Measurements from ENCODE around the gene AFF1.
A peak's percentile ranks its signal among the peaks of the same experiment; 100 is the strongest.
"Not testable (repeated sequence)": the region's sequence is repeated elsewhere in the genome, so short reads cannot be mapped to it uniquely, and the experiment has no call there.

Gene AFF1

DNA sequence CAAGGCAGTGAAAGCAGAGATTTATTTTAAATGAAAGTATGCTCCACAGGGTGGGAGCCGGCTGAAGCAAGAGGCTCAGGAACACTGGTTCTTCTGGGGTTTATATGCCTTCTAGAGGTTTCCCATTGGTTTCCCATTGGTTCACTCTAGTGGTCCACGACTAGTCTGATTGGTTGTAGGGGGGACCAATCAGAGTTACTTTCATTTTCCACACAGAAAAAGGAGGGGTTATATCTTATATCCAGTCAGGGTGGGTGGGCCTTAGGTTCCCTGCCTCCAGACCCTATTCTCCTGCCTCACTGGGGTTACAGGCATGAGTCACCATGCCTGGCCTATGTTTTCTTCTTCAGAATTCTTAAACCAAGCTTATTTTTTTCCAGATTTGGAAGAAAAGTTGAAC, 184.0 kb downstream of the AFF1 start:
- DNase-seq: no peak

DNA sequence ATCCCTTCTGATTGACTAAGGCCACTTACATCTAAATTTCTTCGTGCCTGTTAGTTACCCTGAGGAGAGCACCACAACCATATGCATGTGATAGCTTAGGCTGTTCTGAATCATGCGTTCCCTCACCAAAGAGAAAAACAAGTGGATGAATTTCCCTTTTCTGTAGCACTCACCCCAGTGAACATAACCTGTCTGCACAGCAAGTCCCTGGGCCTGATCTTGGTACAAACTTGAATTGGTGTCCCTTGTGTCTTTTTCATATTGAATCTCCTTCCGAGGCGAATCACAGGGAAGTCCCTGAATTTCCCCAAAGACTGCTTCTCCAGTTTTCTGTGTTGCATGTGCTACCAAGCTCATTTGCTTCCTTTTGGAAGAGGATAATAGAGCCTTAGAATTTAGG, 185.2 kb downstream of the AFF1 start:
- DNase-seq: no peak

DNA sequence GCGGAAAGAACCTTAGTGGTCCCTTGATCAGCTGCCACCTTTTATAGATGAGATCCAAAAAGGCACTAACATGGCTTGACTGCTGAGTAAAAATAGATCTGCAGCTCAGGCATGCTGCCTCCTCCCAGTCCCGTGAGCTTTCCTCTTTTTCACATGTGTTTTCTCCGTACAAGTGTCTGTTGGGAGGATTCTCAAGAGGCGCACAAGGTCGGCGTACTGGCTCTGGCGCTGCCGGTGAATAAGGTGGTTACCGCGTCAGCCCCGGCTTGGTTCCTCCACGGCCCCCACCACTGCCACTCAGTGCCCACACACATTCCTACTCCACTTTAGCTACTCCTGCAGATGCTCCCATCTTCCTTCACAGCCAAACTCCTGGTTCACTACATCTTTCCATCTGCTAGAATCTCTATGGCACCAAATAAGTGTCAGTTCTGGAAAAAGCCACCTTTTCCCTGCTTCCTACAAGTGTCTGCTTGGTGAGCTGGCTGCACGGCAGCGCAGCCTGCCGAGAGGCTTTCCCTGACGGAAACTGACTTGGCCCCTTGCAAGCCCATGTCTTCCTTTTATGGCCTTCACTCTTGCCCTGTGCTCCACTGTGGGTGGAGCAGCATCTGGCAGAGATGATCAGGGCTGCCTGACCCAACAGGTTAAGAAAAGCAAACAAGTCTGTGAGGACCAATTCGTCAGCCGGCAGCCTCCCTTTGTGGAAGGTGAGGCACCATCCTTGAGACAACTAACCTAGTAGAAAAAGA, 185.8 kb downstream of the AFF1 start:
- no peak for DNase-seq

- DNase-seq: no peak
Observed at GRCh38 chr4:87121341-87122065, 186.7 kb downstream of the AFF1 start.

DNA sequence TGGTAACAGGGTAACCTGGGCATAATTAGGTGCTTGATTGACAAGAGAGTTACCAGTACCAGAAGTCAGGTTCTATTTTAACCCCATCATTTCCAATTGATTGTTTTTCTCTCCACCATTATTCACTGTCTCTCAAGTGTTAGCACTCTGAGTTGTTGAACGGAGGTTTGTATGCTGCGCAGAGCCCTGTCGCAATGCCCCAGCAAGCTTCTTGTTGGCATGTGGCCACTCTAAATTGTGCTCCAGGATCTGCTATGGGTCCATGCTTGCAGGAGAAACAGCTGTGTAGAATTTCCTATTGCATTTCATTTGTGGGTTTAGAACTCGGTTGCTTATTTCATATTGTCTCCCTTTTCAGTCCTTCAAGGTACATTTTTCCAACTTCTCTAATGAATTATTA, 187.4 kb downstream of the AFF1 start:
- DNase-seq: no peak

DNA sequence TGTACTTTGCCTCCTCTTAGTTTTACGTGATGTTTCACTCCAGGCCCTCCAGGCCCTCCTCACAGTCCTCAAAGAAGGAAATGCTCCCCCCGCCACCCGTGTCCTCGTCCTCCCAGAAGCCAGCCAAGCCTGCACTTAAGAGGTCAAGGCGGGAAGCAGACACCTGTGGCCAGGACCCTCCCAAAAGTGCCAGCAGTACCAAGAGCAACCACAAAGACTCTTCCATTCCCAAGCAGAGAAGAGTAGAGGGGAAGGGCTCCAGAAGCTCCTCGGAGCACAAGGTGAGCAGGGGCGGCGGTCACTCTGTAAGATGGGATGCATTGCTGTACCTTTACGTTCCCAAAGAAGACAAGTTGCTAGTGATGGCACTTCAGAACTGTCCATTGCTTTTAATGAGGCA, 191.2 kb downstream of the AFF1 start:
- DNase-seq: no peak

DNA sequence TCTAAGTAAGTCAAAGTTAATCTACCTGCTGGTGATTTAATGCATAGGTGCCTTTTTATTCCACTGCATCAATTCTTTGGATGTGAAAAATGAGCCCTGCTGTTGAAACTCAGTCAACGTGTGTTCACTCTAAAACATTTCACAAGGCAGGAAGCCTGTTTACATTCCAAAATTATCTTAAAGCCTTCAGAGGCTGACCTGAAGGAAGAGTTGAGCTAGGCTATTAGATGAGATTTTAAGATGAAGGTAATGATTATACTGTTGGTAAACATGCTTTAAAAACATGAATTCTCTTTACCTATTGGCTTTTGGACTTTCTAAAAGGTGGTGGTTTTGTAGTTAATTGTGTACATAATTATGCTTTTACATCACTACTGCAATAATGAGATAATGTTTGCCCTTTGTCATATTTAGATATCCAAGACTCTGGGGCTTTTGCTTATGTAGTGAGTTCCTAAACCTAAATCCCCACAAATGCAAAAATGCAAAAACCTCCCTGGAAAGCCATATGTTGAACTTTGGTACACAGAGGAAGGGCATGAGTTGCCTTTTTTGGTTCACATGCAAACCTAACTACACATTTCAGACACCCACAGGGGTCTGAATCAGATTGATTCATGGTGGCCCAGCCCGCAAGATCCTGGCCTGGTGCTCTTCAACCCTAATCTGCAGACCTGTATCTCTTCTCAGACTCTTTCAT, 193.3 kb downstream of the AFF1 start:
- DNase-seq: no peak

GRCh38 chr4:87129681-87130080, 194.9 kb downstream of the AFF1 start:
- DNase-seq: no peak

GRCh38 chr4:87130985-87131703, 196.3 kb downstream of the AFF1 start:
- DNase-seq: no peak

DNA sequence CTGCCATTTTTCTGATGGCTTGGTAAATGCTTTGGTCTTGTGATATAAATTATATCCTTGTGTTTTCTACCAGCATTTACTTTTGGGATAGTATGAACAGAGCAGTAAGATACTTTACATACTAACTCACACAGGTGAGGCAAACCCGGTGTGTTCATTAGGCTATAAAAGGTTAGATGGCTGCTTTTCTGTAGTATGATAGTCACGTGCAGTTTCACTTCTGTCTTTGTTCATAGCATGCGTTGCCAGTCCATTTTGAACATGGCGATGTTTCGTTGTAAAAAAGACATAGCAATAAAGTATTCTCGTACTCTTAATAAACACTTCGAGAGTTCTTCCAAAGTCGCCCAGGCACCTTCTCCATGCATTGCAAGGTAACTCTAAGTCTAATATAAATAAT, 197.2 kb downstream of the AFF1 start:
- DNase-seq: no peak

GRCh38 chr4:87133183-87133582, 198.4 kb downstream of the AFF1 start:
- no peak for DNase-seq

DNA sequence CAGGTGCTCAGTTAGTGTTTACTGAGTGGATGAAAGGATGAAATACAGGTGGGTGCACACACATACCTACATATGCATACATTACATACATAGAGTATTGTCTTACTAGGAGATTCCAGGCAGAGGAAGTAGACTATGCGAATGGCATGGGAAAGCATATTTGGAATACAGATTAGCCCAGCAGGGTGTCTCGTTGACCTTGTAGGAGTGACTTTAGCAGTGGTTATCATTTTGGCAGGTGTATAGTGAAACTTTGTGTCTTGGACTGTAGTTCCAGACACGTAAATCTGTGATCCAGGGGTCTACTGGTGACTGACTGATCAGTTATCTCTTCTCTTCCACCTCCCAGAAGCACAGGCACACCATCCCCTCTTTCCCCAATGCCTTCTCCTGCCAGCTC, 199.3 kb downstream of the AFF1 start:
- DNase-seq: no peak

DNA sequence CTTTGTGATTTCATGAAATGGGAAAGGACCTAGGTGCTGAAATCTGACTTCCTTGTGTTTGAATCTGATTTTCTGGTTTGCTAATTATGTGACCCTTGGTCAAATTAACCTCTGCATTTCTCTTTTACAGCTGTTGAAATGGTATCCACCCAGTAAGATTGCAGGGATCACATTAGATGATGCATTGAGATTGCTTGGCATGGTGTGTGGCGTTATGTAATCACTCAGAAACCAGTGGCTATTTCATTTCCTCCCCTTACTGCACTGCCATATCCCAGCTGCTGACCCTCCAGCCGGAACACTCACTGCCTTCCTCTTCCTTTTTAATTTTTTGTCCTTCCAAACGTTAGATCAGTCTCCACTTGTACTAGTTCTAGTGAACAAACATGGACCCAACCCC, 206.6 kb downstream of the AFF1 start:
- no peak for DNase-seq

- DNase-seq: no peak
Observed at GRCh38 chr4:87144356-87144755, 209.5 kb downstream of the AFF1 start.

DNA sequence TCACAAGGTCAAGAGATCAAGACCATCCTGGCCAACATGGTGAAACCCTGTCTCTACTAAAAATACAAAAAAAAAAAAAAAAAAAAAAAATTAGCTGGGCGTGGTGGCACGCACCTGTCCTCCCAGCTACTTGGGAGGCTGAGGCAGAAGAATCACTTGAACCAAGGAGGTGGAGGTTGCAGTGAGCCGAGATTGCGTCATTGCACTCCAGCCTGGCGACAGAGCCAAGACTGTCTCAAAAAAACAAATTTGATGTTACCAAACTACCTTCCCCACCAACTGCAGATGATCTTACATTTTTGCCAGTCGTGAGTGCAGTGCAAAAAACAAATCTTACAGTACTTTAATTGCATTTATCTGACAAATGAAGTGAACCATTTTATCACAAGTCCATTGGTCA, 211.1 kb downstream of the AFF1 start:
- DNase-seq: not testable (repeated sequence)

- no peak for DNase-seq
Observed at GRCh38 chr4:87147116-87147515, 212.3 kb downstream of the AFF1 start.

DNA sequence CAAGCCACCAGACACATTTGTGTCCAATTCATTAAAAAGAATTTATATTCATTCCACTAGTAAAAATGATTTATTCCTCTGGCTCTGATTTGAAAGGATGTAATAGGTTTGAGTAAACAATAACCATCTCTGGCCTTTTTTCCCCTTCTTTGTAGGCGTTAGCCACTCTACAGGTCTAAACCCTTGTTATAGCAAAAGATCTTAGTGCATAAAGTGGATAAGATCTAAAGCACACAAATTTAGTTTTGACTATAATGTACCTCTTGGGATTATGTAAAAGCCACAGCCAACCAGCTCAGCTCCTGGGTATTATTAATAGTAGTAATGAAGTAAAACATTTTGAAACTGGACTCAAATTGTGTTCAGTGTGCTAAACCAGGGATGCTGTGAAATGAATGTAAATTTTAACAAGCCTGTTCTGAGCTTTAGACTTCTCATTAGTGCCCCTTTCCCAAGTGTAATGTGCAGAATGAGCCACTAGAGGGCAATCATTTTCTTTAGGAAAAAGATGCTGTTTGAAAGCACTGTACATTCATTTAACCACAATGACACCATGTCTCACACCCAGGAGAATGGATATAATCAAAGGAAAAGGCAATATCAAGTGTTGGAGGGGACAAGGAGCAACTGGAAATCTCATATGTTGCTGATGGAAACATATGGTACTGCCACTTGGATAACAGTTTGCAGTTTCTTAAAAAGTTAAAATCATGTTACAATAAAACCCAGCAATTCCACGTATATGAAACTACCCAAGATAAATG, 215.9 kb downstream of the AFF1 start:
- peak; percentile 3 for DNase-seq

DNA sequence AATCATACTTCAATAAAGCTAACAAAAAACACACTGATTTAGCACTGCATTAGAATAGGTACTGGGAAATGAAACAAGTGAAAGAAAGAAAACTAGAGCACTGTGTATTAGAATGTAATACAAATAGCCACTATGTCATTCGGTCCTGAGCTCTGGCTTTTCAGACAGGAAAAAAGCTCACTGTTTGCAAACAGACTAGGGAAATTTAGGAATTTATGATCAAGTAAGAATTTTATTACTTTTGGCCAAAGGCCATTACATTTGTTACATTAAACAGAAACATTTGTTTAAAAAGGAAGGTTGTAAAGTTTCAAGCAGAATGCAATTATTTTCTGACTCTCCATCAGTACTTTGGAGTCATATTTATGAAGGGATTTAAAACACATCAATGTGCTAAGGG, 216.9 kb downstream of the AFF1 start:
- DNase-seq: no peak

DNA sequence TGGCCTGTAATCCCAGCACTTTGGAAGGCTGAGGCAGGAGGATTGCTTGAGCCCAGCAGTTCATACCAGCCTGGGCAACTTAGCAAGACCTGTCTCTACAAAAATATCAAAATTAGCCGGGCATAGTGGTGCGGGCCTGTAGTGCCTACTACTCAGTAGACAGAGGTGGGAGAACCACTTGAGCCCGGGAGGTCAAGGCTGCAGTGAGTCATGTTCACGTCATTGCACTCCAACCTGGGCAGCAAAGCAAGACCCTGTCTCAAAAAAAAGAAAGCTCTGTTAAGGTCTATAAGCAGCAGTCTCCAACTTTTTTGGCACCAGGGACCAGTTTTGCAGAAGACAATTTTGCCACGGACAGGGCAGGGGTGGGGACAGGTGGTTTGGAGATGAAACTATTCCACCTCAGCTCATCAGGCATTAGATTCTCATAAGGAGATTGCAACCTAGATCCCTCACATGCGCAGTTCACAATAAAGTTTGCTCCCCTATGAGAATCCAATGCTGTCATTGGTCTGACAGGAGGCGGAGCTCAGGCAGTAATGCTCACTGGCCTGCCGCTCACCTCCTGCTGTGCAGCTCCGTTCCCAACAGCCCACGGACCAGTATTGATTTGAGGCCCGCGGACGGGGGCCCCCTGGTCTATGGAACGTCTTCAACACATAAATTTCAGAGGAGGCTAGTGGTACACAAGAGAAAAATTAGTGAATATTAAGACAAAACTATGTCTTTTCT, 217.7 kb downstream of the AFF1 start:
- no peak for DNase-seq

- DNase-seq: no peak
Observed at GRCh38 chr4:87153078-87153870, 218.5 kb downstream of the AFF1 start.

DNA sequence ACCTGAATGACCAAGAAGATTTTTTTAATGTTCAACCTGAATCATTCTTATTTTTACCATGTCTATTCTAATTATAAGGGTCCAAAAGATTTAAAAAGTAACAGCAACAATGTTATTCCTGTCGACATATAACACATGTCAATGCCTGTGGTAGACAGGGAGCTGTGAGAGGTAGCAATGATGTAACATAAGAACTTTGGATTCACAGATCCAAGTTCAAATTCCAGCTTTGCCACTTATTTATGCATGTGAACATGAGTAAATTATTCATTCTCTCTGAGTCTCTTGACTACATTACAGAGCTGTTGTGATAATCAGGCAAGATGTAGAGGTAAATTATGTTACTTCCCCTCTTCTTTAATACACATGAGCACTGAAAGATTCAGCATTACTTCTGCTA, 231.1 kb downstream of the AFF1 start:
- DNase-seq: no peak

All from NCI-H774 (cell line).